Endothelial cell of hepatic sinusoid (primary cell): Measurements from ENCODE around the gene MRPL4.

Source experiments
- in situ Hi-C: cut with HindIII; loops from 2 replicates; pipeline ENCODE4 v1.10.0; 2017; ENCODE audit warnings: low sequenced_read_pairs

Gene MRPL4

DNA sequence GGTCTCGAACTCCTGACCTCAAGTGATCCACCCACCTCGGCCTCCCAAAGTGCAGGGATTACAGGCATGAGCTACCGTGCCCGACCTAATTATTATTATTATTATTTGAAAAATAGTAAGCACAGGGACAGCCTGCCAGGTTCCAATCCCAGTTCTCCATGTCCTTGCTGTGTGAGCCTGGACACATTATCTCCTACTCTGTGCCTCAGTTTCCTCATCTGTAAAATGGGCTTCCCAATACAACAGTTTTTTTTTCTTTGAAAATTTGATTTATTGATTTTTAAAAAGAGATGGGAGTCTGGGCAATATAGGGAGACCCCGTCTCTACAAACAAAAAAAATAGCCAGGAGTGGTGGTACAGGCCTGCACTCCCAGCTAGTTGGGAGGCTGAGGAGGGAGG, 54.3 kb downstream of the MRPL4 start:
- in situ Hi-C loops: no loop called here

DNA sequence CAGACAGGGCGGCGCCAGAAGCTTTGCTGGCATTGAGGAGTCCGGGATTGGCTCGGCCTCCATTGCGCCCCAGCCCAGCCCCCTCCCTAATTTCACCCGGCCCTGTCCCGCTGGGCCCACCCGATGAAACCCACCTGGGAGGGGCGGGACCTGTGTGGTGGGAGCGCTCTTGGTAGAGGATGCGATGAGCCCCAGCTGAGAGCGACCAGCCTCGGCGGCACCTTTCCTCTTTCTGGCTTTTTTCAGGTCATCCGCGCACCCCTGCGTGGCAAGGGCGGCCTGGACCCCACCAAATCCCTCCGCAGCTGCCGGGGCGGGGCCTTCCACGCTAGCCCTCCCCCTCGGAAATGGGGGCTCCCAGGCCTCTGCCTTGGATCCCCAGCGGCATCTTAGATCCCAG, 57.4 kb downstream of the MRPL4 start, which contains the start of gene ZGLP1:
Gene ZGLP1, minus strand, starts transcription at position 393 of the 400 bp plus-strand sequence.
- in situ Hi-C loops: no loop called here
